GM13977 (cell line): Measurements from ENCODE around the gene ELL.
A peak's percentile ranks its signal among the peaks of the same experiment; 100 is the strongest.
"Not testable (repeated sequence)": the region's sequence is repeated elsewhere in the genome, so short reads cannot be mapped to it uniquely, and the experiment has no call there.

Source experiments
- DNase-seq: peaks from one replicate; pipeline ENCODE4 v3.0.0; 2012; ENCODE audit warnings: low spot score
- in situ Hi-C: fragments of 300-500 bp; cut with MboI; formaldehyde crosslinking; loops from one replicate; pipeline ENCODE4 v1.12.0; 2022; ENCODE audit warnings: low sequenced_read_pairs, low pct_unique_long_range_greater_than_20kb, mixed read lengths, inconsistent platforms; ENCODE audit not compliant: unreplicated experiment
- TF ChIP-seq, protein P1 (sequence below): IDR thresholded peaks from 2 replicates; pipeline ENCODE4 v1.5.1; 2012; ENCODE audit warnings: mild to moderate bottlenecking, control low read depth; ENCODE audit not compliant: insufficient read depth; ENCODE audit errors: extremely low read depth, missing control alignments

ELL gene

GRCh38 chr19:18532168-18532890 is 10.5 kb upstream of the ELL start:
- in situ Hi-C loops, result no loop called here
- TF ChIP-seq, protein P1, sequence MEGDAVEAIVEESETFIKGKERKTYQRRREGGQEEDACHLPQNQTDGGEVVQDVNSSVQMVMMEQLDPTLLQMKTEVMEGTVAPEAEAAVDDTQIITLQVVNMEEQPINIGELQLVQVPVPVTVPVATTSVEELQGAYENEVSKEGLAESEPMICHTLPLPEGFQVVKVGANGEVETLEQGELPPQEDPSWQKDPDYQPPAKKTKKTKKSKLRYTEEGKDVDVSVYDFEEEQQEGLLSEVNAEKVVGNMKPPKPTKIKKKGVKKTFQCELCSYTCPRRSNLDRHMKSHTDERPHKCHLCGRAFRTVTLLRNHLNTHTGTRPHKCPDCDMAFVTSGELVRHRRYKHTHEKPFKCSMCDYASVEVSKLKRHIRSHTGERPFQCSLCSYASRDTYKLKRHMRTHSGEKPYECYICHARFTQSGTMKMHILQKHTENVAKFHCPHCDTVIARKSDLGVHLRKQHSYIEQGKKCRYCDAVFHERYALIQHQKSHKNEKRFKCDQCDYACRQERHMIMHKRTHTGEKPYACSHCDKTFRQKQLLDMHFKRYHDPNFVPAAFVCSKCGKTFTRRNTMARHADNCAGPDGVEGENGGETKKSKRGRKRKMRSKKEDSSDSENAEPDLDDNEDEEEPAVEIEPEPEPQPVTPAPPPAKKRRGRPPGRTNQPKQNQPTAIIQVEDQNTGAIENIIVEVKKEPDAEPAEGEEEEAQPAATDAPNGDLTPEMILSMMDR, result no peak
- DNase-seq, result no peak

DNA sequence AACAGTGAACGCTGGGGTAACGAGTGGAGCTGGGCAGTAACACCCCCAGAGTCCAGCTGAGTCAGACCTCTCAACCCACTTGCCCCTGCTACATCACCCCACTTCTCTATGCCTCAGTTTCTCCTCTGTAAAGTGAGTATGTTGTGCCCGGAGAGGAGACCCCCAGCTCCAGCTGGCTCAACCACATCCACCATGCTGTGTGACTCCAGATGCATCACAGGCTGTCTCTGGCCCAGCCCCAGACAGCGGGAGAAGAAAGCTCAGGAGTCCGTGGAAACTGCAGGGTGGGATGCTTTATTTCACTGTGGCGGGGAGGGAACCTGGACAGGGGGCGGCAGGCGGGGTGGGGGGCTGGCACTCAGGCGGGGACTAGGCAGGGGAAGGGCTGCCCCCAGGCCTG is 9.6 kb upstream of the ELL start:
- in situ Hi-C loops, result no loop called here
- no peak for DNase-seq
- TF ChIP-seq, protein P1, result no peak

GRCh38 chr19:18529782-18530181 is 7.9 kb upstream of the ELL start:
- in situ Hi-C loops, result no loop called here
- TF ChIP-seq, protein P1, result no peak
- no peak for DNase-seq

DNA sequence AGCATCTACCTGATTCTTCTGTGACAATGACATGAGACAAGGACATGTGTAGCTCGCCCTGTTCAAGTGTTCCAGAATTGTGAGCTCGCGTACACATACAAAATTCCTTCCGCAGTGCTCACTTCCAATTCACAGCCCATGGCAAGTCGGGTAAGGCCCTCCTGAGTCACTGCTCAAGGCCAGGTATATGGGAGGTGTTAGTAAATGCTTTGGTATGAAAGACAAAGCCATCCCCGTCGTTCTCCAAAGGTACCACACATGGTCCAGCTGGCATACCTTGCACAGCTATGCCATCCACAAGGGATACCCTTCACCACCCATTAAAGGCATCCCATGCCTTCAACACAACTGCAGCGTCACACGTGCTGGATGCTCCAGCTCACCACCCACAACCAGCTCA is 4.4 kb upstream of the ELL start:
- TF ChIP-seq, protein P1, result no peak

GRCh38 chr19:18523841-18524240 is 2.0 kb upstream of the ELL start:
- in situ Hi-C loops, result no loop called here
- no peak for DNase-seq
- TF ChIP-seq, protein P1, result no peak

More for the DNA sequence above, 4.4 kb upstream of the ELL start:
- in situ Hi-C loops, result no loop called here
- DNase-seq, result no peak

- in situ Hi-C loops, DNase-seq: not testable (repeated sequence)
Observed at GRCh38 chr19:18522862-18523440, 1.1 kb upstream of the ELL start.

- in situ Hi-C loops, result no loop called here
- TF ChIP-seq, protein P1, result no peak
- peak; percentile 98 for DNase-seq
Observed at GRCh38 chr19:18522124-18522861, 423 bp upstream of the ELL start.
